ENCODE results near the gene ANP32E. TPM values are rescaled to one million over a fixed set of nuclear protein-coding genes. Genes with fewer than 3 reads are reported as not detected.

ANP32E gene
- total and polyA plus RNA-seq, 10 donors = 24.6 to 44.0 (median 35.1) TPM

DNA sequence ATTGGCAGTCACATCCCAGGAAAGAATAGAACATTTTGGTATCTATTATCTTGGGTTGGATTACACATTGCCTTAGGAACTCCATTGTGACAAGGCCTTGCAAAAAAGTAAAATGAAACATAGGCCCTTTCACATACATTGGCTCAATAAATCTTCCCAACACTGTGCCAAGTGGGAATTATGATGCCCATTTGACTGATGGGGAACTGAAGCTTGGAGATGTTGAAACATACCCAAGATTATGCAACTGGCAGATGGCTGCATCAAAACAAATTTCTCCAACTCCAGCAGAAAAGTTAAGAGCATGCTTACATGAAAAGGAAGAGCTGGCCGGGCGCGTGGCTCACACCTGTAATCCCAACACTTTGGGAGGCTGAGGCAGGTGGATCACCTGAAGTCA is 59.3 kb downstream of the ANP32E start:
- intact Hi-C loops (cut with DNase I; ENCODE audit: low total_unique reads) = no loop called here

DNA sequence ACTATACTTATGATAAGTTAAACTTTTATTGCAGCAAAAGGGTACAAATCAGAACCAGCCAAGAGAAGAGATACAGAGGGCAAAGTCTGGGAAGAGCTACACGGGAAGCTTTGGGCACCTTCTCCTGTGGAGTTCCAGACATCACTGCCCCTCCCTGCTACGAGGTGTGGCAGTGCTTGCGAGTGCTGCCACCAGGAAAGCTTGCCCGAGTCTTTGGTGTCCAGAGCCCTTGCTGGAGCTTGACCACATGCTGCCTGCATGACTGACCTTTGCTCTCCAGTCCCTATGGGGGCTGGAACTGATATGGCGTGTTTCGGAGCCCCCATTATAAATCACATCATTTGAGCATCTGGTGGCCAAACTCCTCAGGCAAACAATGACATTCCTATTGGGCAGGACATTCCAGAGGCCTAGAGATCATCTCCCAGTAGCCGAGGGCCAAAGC is 62.7 kb downstream of the ANP32E start:
- 83 to 94% (median 91%) methylated on average over 7 of the region's 7 CpGs for WGBS, 5 donors

More for the DNA sequence above, 59.3 kb downstream of the ANP32E start:
- peak overlapping the region in 2 of 8 donors; percentile 30 to 37 for H3K27ac ChIP-seq
- peaks cover 0 to 42% (median 0%) of the 10 kb centered on the region in 6 donors for H3K4me1 ChIP-seq
- H3K27me3 ChIP-seq (replicated peaks in 1 of 7) = no peaks in the 10 kb centered on the region
- no peak for DNase-seq
- no peaks in the 10 kb centered on the region for H3K36me3 ChIP-seq
- no peaks in the 10 kb centered on the region for H3K9me3 ChIP-seq
- WGBS, 5 donors = 44 to 89% (median 75%) methylated on average over 3 of the region's 3 CpGs
- TF ChIP-seq POLR2A (IDR thresholded peaks at IDR 0.05) = no peak
- TF ChIP-seq, protein P1, sequence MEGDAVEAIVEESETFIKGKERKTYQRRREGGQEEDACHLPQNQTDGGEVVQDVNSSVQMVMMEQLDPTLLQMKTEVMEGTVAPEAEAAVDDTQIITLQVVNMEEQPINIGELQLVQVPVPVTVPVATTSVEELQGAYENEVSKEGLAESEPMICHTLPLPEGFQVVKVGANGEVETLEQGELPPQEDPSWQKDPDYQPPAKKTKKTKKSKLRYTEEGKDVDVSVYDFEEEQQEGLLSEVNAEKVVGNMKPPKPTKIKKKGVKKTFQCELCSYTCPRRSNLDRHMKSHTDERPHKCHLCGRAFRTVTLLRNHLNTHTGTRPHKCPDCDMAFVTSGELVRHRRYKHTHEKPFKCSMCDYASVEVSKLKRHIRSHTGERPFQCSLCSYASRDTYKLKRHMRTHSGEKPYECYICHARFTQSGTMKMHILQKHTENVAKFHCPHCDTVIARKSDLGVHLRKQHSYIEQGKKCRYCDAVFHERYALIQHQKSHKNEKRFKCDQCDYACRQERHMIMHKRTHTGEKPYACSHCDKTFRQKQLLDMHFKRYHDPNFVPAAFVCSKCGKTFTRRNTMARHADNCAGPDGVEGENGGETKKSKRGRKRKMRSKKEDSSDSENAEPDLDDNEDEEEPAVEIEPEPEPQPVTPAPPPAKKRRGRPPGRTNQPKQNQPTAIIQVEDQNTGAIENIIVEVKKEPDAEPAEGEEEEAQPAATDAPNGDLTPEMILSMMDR (IDR thresholded peaks at IDR 0.05 in 8 of 11, conservative IDR thresholded peaks at IDR 0.05 in 3 of 11) = no peak
- no peak for TF ChIP-seq POLR2AphosphoS5 (IDR thresholded peaks at IDR 0.05)
- H3K4me3 ChIP-seq = no peak overlapping the region

DNA sequence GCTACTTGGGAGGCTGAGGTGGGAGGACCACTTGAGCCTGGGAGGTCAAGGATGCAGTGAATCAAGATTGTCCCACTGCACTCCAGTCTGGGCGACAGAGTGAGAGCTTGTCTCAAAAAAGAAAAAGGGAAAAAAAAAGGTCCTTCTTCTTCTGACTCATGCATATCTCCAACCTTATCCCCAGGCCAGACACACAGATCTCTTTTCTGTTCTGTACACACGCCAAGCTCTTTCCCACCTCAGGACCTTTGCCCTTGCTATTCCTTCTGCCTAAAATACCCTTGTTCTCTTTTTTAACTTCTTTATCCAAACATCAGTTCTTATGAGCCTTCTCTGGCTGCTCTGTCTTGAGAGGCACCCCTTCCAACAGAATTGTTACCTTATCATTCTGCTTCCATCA is 64.1 kb downstream of the ANP32E start:
- Histone ChIP-seq H3K27ac (no peak overlapping the region), H3K4me1 (peaks cover 0 to 19% (median 9%) of the 10 kb centered on the region in 6 donors), H3K36me3 (no peaks in the 10 kb centered on the region), H3K9me3 (no peaks in the 10 kb centered on the region), H3K27me3 (replicated peaks in 1 of 7) (no peaks in the 10 kb centered on the region), H3K4me3 (no peak overlapping the region)
- 78 to 88% (median 84%) methylated on average over 2 of the region's 2 CpGs for WGBS, 5 donors
- no peak for DNase-seq
- TF ChIP-seq, protein P1 (IDR thresholded peaks at IDR 0.05 in 8 of 11, conservative IDR thresholded peaks at IDR 0.05 in 3 of 11) = no peak
- TF ChIP-seq POLR2A (IDR thresholded peaks at IDR 0.05) = no peak
- no peak for TF ChIP-seq POLR2AphosphoS5 (IDR thresholded peaks at IDR 0.05)
- intact Hi-C loops (cut with DNase I; ENCODE audit: low total_unique reads) = no loop called here

More for the DNA sequence above, 62.7 kb downstream of the ANP32E start:
- H3K9me3 ChIP-seq = no peaks in the 10 kb centered on the region
- peaks cover 0 to 30% (median 9%) of the 10 kb centered on the region in 6 donors for H3K4me1 ChIP-seq
- no peak overlapping the region for H3K4me3 ChIP-seq
- H3K36me3 ChIP-seq = no peaks in the 10 kb centered on the region
- H3K27me3 ChIP-seq (replicated peaks in 1 of 7) = no peaks in the 10 kb centered on the region
- intact Hi-C loops (cut with DNase I; ENCODE audit: low total_unique reads) = no loop called here
- DNase-seq = no peak
- no peak overlapping the region for H3K27ac ChIP-seq
- TF ChIP-seq POLR2A (IDR thresholded peaks at IDR 0.05) = no peak
- no peak for TF ChIP-seq POLR2AphosphoS5 (IDR thresholded peaks at IDR 0.05)
- TF ChIP-seq, protein P1 (IDR thresholded peaks at IDR 0.05 in 8 of 11, conservative IDR thresholded peaks at IDR 0.05 in 3 of 11) = no peak

DNA sequence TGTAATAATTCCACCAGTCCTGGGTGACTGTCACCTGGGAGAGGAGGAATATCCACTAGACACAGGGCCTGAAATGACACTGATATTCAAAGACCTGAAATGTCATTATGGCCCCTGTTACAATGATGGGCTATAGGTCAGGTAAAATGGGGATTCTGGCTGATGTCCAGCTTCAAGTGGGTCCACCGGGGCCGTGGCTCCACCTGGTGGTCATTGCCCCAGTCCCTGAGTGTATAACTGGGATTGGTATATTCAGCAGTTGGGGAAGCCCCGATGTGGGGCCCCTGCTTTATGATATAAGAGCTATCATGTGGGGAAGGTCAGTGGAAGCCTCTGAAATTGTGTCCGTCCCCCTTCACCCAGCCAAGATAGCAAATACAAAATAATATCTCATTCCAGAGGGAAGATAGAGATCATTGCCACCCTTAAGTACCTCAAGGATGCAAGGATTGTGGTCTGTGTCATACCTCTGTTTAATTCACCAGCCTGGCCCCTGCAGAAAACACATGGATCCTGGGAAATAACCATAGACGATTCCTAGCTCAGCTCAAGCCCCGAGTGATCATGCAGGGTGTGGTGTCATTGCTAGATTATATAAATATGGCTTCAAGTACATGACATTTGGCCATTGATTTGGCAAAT is 66.8 kb downstream of the ANP32E start:
- WGBS, 5 donors = 17 to 30% (median 29%) methylated on average over 6 of the region's 6 CpGs
- Histone ChIP-seq H3K9me3 (no peaks in the 10 kb centered on the region), H3K4me1 (peaks cover 17 to 46% (median 31%) of the 10 kb centered on the region in 6 donors), H3K36me3 (no peaks in the 10 kb centered on the region), H3K27ac (no peak overlapping the region), H3K27me3 (replicated peaks in 1 of 7) (no peaks in the 10 kb centered on the region), H3K4me3 (no peak overlapping the region)
- intact Hi-C loops (cut with DNase I; ENCODE audit: low total_unique reads) = loop anchor here (2.0 kb wide), 1 partner anchor 96 kb away; no protein-coding TSS in a partner anchor
- TF ChIP-seq, protein P1 (IDR thresholded peaks at IDR 0.05 in 8 of 11, conservative IDR thresholded peaks at IDR 0.05 in 3 of 11) = peak; percentile 49 to 84 (median 77)
- TF ChIP-seq POLR2AphosphoS5 (IDR thresholded peaks at IDR 0.05) (peak in 2 of 3 donors; percentile 24 to 87), POLR2A (IDR thresholded peaks at IDR 0.05) (no peak)
- peak; percentile 90 for DNase-seq

All from spleen (tissue), 11 donors.